Measurements from ENCODE around the gene KIF21B. TPM values are rescaled to one million over a fixed set of nuclear protein-coding genes. Genes with fewer than 3 reads are reported as not detected.
"Not testable (repeated sequence)": the region's sequence is repeated elsewhere in the genome, so short reads cannot be mapped to it uniquely, and the experiment has no call there.

Gene KIF21B
- total RNA-seq, 4 donors from 2014 or later, result 1.2 to 1.9 (median 1.6) TPM

DNA sequence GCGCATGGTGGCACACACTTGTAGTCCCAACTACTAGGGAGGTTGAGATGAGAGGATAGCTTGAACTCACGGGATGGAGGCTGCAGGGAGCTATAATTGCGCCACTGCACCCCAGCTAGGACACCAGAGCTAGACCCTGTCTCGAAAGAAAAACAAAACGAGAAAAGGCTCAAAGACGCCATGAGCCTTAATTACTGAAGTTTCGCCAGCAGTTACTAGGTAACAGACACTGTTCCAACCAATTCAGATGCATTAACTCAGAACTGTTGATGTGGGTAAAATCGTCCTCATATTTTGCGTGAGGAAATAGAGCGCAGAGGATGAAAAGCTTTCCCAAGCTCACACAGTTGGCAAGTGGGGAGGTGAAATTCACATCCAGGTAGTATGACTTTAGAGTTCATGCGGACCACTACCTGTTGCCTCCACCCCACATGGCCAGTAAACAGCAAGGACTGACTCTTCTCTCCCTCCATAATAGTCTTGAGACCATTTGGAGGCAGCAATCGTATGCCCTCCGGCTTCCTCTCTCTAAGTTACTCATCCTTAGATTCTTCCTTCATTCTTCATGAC is 88.8 kb downstream of the KIF21B start:
- Histone ChIP-seq H3K36me3 (no peaks in the 10 kb centered on the region), H3K9me3 (no peaks in the 10 kb centered on the region), H3K27ac (no peak overlapping the region), H3K4me1 (no peaks in the 10 kb centered on the region), H3K4me3 (no peak overlapping the region), H3K27me3 (no peaks in the 10 kb centered on the region)
- no peak for ATAC-seq
- 89 to 92% methylated on average over 12 to 13 of the region's 13 CpGs for WGBS, 2 donors (ENCODE audit: low coverage in 1 of 2)
- no peak for TF ChIP-seq POLR2A (IDR thresholded peaks at IDR 0.05)
- TF ChIP-seq POLR2AphosphoS5 (IDR thresholded peaks at IDR 0.05), result no peak
- TF ChIP-seq EP300 (IDR thresholded peaks at IDR 0.05), result no peak
- TF ChIP-seq, protein P1, sequence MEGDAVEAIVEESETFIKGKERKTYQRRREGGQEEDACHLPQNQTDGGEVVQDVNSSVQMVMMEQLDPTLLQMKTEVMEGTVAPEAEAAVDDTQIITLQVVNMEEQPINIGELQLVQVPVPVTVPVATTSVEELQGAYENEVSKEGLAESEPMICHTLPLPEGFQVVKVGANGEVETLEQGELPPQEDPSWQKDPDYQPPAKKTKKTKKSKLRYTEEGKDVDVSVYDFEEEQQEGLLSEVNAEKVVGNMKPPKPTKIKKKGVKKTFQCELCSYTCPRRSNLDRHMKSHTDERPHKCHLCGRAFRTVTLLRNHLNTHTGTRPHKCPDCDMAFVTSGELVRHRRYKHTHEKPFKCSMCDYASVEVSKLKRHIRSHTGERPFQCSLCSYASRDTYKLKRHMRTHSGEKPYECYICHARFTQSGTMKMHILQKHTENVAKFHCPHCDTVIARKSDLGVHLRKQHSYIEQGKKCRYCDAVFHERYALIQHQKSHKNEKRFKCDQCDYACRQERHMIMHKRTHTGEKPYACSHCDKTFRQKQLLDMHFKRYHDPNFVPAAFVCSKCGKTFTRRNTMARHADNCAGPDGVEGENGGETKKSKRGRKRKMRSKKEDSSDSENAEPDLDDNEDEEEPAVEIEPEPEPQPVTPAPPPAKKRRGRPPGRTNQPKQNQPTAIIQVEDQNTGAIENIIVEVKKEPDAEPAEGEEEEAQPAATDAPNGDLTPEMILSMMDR (IDR thresholded peaks at IDR 0.05), result no peak

DNA sequence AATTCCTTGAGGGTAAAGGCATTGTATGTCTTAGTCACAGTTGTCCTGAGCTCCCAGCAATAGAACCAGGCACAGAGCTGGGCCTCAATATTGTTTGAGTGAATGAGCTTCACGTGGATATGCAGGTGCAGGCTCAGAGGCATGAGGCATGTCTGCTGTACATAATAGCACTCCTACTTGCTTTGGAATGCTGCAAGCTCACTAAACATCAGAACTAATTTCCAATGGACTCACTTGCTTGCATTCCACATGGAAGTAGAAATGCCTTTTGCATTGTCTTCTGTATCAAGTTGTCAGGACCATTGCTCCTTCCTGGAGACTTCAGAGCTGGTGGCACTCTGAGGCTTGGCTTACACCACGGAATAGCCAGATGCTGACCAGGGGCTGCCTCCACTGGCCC is 91.7 kb downstream of the KIF21B start:
- WGBS, 2 donors (ENCODE audit: low coverage in 1 of 2), result 60% methylated on average over 1 of the region's 2 CpGs; no CpG with 5 or more reads in 1 of the 2 donors
- Histone ChIP-seq H3K36me3 (no peaks in the 10 kb centered on the region), H3K4me3 (no peak overlapping the region), H3K27ac (no peak overlapping the region), H3K27me3 (no peaks in the 10 kb centered on the region), H3K4me1 (no peaks in the 10 kb centered on the region), H3K9me3 (no peaks in the 10 kb centered on the region)
- no peak for TF ChIP-seq POLR2A (IDR thresholded peaks at IDR 0.05)
- TF ChIP-seq, protein P1 (IDR thresholded peaks at IDR 0.05), result no peak
- TF ChIP-seq EP300 (IDR thresholded peaks at IDR 0.05), result no peak
- no peak for TF ChIP-seq POLR2AphosphoS5 (IDR thresholded peaks at IDR 0.05)
- ATAC-seq, result no peak

GRCh38 chr1:200930285-200930684 is 93.2 kb downstream of the KIF21B start:
- H3K9me3 ChIP-seq, H3K27ac ChIP-seq, ATAC-seq, H3K4me1 ChIP-seq, H3K27me3 ChIP-seq, H3K4me3 ChIP-seq, H3K36me3 ChIP-seq: not testable (repeated sequence)
- WGBS, 2 donors (ENCODE audit: low coverage in 1 of 2), result 67 to 78% methylated on average over 3 to 5 of the region's 8 CpGs

DNA sequence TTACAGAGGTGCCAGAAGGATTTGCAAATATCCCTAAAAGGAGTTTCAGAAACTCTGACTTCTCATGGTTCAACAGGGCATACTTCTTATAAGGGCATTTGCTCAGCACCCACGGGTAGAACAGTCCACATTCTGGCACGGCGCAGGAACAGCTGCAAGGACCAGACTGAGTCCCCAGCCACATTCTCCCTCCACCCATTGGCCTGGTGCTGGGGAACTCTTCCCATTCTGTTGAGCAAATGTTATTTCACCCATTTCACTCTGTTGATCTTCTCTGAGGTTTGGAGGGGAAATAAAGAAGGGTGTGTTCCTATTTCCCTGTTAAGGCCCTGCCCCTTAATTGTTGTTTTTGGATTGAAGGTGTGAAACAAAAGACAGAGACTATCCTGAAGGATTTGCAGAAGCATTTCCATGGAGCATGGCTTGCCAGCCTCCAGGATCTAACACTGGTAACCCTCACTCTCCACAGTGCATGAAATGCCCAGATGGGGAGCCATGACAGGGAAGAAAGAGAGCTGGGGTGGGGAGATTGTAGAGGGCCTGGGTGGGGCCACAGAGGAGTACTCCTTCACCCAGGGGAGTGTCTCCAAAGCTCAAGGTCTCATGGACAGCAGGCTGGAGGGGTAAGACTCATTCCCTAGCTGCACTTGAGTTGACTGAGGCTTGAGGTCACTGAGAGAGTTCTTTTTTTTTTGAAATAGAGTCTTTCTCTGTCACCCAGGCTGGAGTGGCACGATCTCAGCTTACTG is 93.8 kb downstream of the KIF21B start:
- 61 to 88% methylated on average over 3 to 4 of the region's 4 CpGs for WGBS, 2 donors (ENCODE audit: low coverage in 1 of 2)

GRCh38 chr1:200925831-200926230 is 97.7 kb downstream of the KIF21B start:
- TF ChIP-seq POLR2AphosphoS5 (IDR thresholded peaks at IDR 0.05) (no peak), POLR2A (IDR thresholded peaks at IDR 0.05) (no peak), EP300 (IDR thresholded peaks at IDR 0.05) (no peak)
- TF ChIP-seq, protein P1 (IDR thresholded peaks at IDR 0.05), result no peak
- Histone ChIP-seq H3K9me3 (no peaks in the 10 kb centered on the region), H3K4me1 (no peaks in the 10 kb centered on the region), H3K36me3 (no peaks in the 10 kb centered on the region), H3K4me3 (no peak overlapping the region), H3K27me3 (peaks cover 4% of the 10 kb centered on the region), H3K27ac (no peak overlapping the region)
- ATAC-seq, result no peak
- 61 to 86% methylated on average over 4 of the region's 4 CpGs for WGBS, 2 donors (ENCODE audit: low coverage in 1 of 2)

More for the DNA sequence above, 93.8 kb downstream of the KIF21B start:
- Histone ChIP-seq H3K27ac (no peak overlapping the region), H3K4me1 (no peaks in the 10 kb centered on the region), H3K36me3 (no peaks in the 10 kb centered on the region), H3K27me3 (no peaks in the 10 kb centered on the region), H3K9me3 (no peaks in the 10 kb centered on the region), H3K4me3 (no peak overlapping the region)
- ATAC-seq, result no peak
- TF ChIP-seq, protein P1 (IDR thresholded peaks at IDR 0.05), result no peak
- TF ChIP-seq POLR2AphosphoS5 (IDR thresholded peaks at IDR 0.05) (no peak), EP300 (IDR thresholded peaks at IDR 0.05) (no peak), POLR2A (IDR thresholded peaks at IDR 0.05) (no peak)
